IMR-90 (cell line): ENCODE results near the gene SLFN12L.

Experiments
- BHLHE40 ChIP-seq: fragments of 150-350 bp; IDR thresholded peaks from 2 replicates; pipeline ENCODE4 v1.6.1; 2016; ENCODE audit warnings: mild to moderate bottlenecking, low read depth, low read length
- CEBPB ChIP-seq: IDR thresholded peaks from 2 replicates; pipeline ENCODE4 v1.6.1; 2012; ENCODE audit warnings: low read depth, low read length, improper control_type of control experiment
- CTCF ChIP-seq: conservative IDR thresholded peaks from 2 replicates; pipeline ENCODE4 v1.5.1; 2012; ENCODE audit warnings: mild to moderate bottlenecking, low read depth, low read length, improper control_type of control experiment
- ELK1 ChIP-seq: fragments of 150-350 bp; IDR thresholded peaks from 2 replicates; pipeline ENCODE4 v1.6.1; 2016; ENCODE audit warnings: low read depth, mild to moderate bottlenecking, low read length, moderate library complexity, borderline replicate concordance
- FOS ChIP-seq: fragments of 150-350 bp; IDR thresholded peaks from 2 replicates; pipeline ENCODE4 v1.6.1; 2016; ENCODE audit warnings: low read depth, low read length
- MAFK ChIP-seq: IDR thresholded peaks from 2 replicates; pipeline ENCODE4 v1.6.1; 2012; ENCODE audit warnings: low read depth, low read length, improper control_type of control experiment
- MXI1 ChIP-seq: IDR thresholded peaks from 2 replicates; pipeline ENCODE4 v1.6.1; 2012; ENCODE audit warnings: low read depth, mild to moderate bottlenecking, low read length, moderate library complexity, borderline replicate concordance
- NFE2L2 ChIP-seq: fragments of 150-350 bp; IDR thresholded peaks from 2 replicates; pipeline ENCODE4 v1.6.1; 2016; ENCODE audit warnings: low read depth, mild to moderate bottlenecking, low read length
- POLR2A ChIP-seq: IDR thresholded peaks from 2 replicates; pipeline ENCODE4 v1.6.1; 2012; ENCODE audit warnings: mild to moderate bottlenecking, low read depth, low read length
- RAD21 ChIP-seq: IDR thresholded peaks from 2 replicates; pipeline ENCODE4 v1.6.1; 2012; ENCODE audit warnings: low read length, improper control_type of control experiment
- RFX5 ChIP-seq: IDR thresholded peaks from 2 replicates; pipeline ENCODE4 v1.8.0; 2012; ENCODE audit warnings: low read depth, mild to moderate bottlenecking, low read length, moderate library complexity
- SMC3 ChIP-seq: fragments of 150-350 bp; IDR thresholded peaks from 2 replicates; pipeline ENCODE4 v1.6.1; 2016; ENCODE audit warnings: low read depth, mild to moderate bottlenecking, antibody characterized with exemption, low read length, moderate library complexity

GRCh38 chr17:35486920-35487732, 50.4 kb downstream of the SLFN12L start:
- TF ChIP-seq MAFK, result no peak
- no peak for TF ChIP-seq SMC3
- TF ChIP-seq RFX5, result no peak
- TF ChIP-seq CTCF, result no peak
- no peak for TF ChIP-seq POLR2A
- TF ChIP-seq NFE2L2, result no peak
- no peak for TF ChIP-seq ELK1
- TF ChIP-seq MXI1, result no peak
- no peak for TF ChIP-seq FOS
- TF ChIP-seq RAD21, result no peak
- peak; percentile 4; the same call in 1 of the 2 replicates for TF ChIP-seq CEBPB
- peak; percentile 39; the same call in 1 of the 2 replicates for TF ChIP-seq BHLHE40
